ENCODE results near the gene CHMP2A. TPM values are rescaled to one million over a fixed set of nuclear protein-coding genes. Genes with fewer than 3 reads are reported as not detected.
A peak's percentile ranks its signal among the peaks of the same experiment; 100 is the strongest.

The CHMP2A gene
- total RNA-seq, 3 donors from 2014 or later: 74.6 to 157 (median 92.8) TPM

GRCh38 chr19:58559275-58560006 is 4.5 kb upstream of the CHMP2A start:
- Histone ChIP-seq H3K27ac (peak overlapping the region; percentile 99 to 100), H3K9me3 (no peaks in the 10 kb centered on the region), H3K36me3 (no peaks in the 10 kb centered on the region), H3K4me1 (peaks cover 20 to 29% of the 10 kb centered on the region in 2 donors), H3K27me3 (no peaks in the 10 kb centered on the region), H3K4me3 (peak overlapping the region; percentile 83 to 90 (median 88))
- peak; percentile 83 to 92 (median 86) for TF ChIP-seq POLR2AphosphoS5 (IDR thresholded peaks at IDR 0.05)
- peak; percentile 82 for TF ChIP-seq POLR2A (IDR thresholded peaks at IDR 0.05)
- TF ChIP-seq CTCF (IDR thresholded peaks at IDR 0.05): no peak
- intact Hi-C loops (cut with DNase I; ENCODE audit: low total_unique reads): no loop called here
- peak; percentile 87 to 92 for DNase-seq (ENCODE audit: low spot score in 2 of 2)

- H3K9me3 ChIP-seq: no peaks in the 10 kb centered on the region
- intact Hi-C loops (cut with DNase I; ENCODE audit: low total_unique reads): no loop called here
- TF ChIP-seq POLR2AphosphoS5 (IDR thresholded peaks at IDR 0.05) (peak; percentile 54 to 71 (median 70)), CTCF (IDR thresholded peaks at IDR 0.05) (no peak)
- H3K27me3 ChIP-seq: no peaks in the 10 kb centered on the region
- peak overlapping the region; percentile 83 to 90 (median 88) for H3K4me3 ChIP-seq
- H3K4me1 ChIP-seq: peaks cover 25 to 33% of the 10 kb centered on the region in 2 donors
- peak overlapping the region; percentile 99 to 100 for H3K27ac ChIP-seq
- no peaks in the 10 kb centered on the region for H3K36me3 ChIP-seq
- peak; percentile 99 to 100 for DNase-seq (ENCODE audit: low spot score in 2 of 2)
These were observed 3.8 kb upstream of the CHMP2A start for GRCh38 chr19:58558623-58559274.

GRCh38 chr19:58558066-58558622 is 3.2 kb upstream of the CHMP2A start, which contains the start of gene UBE2M:
TSS of gene UBE2M (minus strand) at chr19:58558611. CDS start at chr19:58558381, 230 bp downstream.
- Histone ChIP-seq H3K4me3 (peak within 1 kb of the TSS; percentile 83 to 90 (median 88)), H3K27ac (peak within 1 kb of the TSS; percentile 99 to 100), H3K4me1 (peaks cover 22 to 32% of the 10 kb centered on the region in 2 donors), H3K27me3 (no peaks in the 10 kb centered on the region), H3K36me3 (no peaks in the 10 kb centered on the region), H3K9me3 (no peaks in the 10 kb centered on the region)
- no peak for DNase-seq (ENCODE audit: low spot score in 2 of 2)
- TF ChIP-seq POLR2A (IDR thresholded peaks at IDR 0.05) (no peak), CTCF (IDR thresholded peaks at IDR 0.05) (peak in 1 of 3 donors; percentile 10), POLR2AphosphoS5 (IDR thresholded peaks at IDR 0.05) (no peak)
- intact Hi-C loops (cut with DNase I; ENCODE audit: low total_unique reads): no loop called here

- H3K36me3 ChIP-seq: no peaks in the 10 kb centered on the region
- no peak for DNase-seq (ENCODE audit: low spot score in 2 of 2)
- no peak for TF ChIP-seq POLR2AphosphoS5 (IDR thresholded peaks at IDR 0.05)
- TF ChIP-seq POLR2A (IDR thresholded peaks at IDR 0.05): no peak
- no peak for TF ChIP-seq CTCF (IDR thresholded peaks at IDR 0.05)
- H3K9me3 ChIP-seq: no peaks in the 10 kb centered on the region
- H3K4me3 ChIP-seq: peak overlapping the region; percentile 83 to 90 (median 88)
- H3K4me1 ChIP-seq: peaks cover 18 to 28% of the 10 kb centered on the region in 2 donors
- H3K27me3 ChIP-seq: no peaks in the 10 kb centered on the region
- peak overlapping the region; percentile 99 to 100 for H3K27ac ChIP-seq
- intact Hi-C loops (cut with DNase I; ENCODE audit: low total_unique reads): no loop called here
These were observed 2.5 kb upstream of the CHMP2A start for GRCh38 chr19:58557221-58558065.

Measured in breast epithelium (tissue), 4 donors.